Measurements from ENCODE around the gene SUN2.
A peak's percentile ranks its signal among the peaks of the same experiment; 100 is the strongest.

Gene SUN2

GRCh38 chr22:38713921-38714320, 41.9 kb downstream of the SUN2 start:
- DNase-seq, result no peak

GRCh38 chr22:38712486-38713207, 43.2 kb downstream of the SUN2 start:
- no peak for DNase-seq

GRCh38 chr22:38710866-38711265, 44.9 kb downstream of the SUN2 start:
- DNase-seq, result no peak

- DNase-seq, result no peak
These were observed 45.4 kb downstream of the SUN2 start for GRCh38 chr22:38710351-38710750.

- no peak for DNase-seq
These were observed 46.5 kb downstream of the SUN2 start for GRCh38 chr22:38709306-38709705.

GRCh38 chr22:38707984-38708383, 47.8 kb downstream of the SUN2 start:
- DNase-seq, result no peak

- no peak for DNase-seq
These were observed 48.5 kb downstream of the SUN2 start for GRCh38 chr22:38707346-38707745.

- no peak for DNase-seq
These were observed 49.0 kb downstream of the SUN2 start for GRCh38 chr22:38706901-38707195.

GRCh38 chr22:38706101-38706900, 49.5 kb downstream of the SUN2 start:
- no peak for DNase-seq

GRCh38 chr22:38705235-38706100, 50.3 kb downstream of the SUN2 start, which contains the start of gene GTPBP1:
Gene GTPBP1, plus strand, starts transcription at chr22:38705944. Its CDS starts 12 bp downstream, at chr22:38705956.
- peak; percentile 99 for DNase-seq

GRCh38 chr22:38704654-38705234, 51.1 kb downstream of the SUN2 start:
- DNase-seq, result no peak

GRCh38 chr22:38700789-38701628, 54.8 kb downstream of the SUN2 start, which contains the start of gene JOSD1:
Gene JOSD1, minus strand, starts transcription at chr22:38700943. Its CDS starts 956 bp downstream, at chr22:38699987.
- DNase-seq, result peak; percentile 40

- no peak for DNase-seq
These were observed 55.5 kb downstream of the SUN2 start for GRCh38 chr22:38700270-38700788.

- no peak for DNase-seq
These were observed 56.0 kb downstream of the SUN2 start for GRCh38 chr22:38699784-38700183.

- DNase-seq, result no peak
These were observed 56.7 kb downstream of the SUN2 start for GRCh38 chr22:38699143-38699542.

GRCh38 chr22:38698407-38699094, 57.2 kb downstream of the SUN2 start:
- no peak for DNase-seq

GRCh38 chr22:38697425-38698089, 58.2 kb downstream of the SUN2 start:
- DNase-seq, result no peak

GRCh38 chr22:38696606-38697424, 59.0 kb downstream of the SUN2 start:
- DNase-seq, result no peak

GRCh38 chr22:38694940-38695339, 60.9 kb downstream of the SUN2 start:
- DNase-seq, result no peak

- DNase-seq, result no peak
These were observed 61.7 kb downstream of the SUN2 start for GRCh38 chr22:38694049-38694448.
